Liver (tissue), 9 donors: ENCODE measurements around the gene ZFP36L1. TPM values are rescaled to one million over a fixed set of nuclear protein-coding genes. Genes with fewer than 3 reads are reported as not detected.

ENCODE experiments used
- DNase-seq: peaks from one replicate; pipeline ENCODE4 v3.0.0-alpha.2; 2017; ENCODE audit warnings: low spot score
- H3K27ac ChIP-seq, 2 donors: one replicate each; pipeline ENCODE4 v1.7.0; 2013; ENCODE audit warnings: inconsistent platforms in 2 of 2, low read length in 2 of 2, control low read depth in 1 of 2, low read depth in 1 of 2, mild to moderate bottlenecking in 1 of 2
- H3K27me3 ChIP-seq, 4 donors: one replicate each; pipeline versions ENCODE4 v1.6.1 to v1.7.0; 2013; ENCODE audit warnings: low read length in 3 of 4, inconsistent platforms in 1 of 4, mild to moderate bottlenecking in 1 of 4, moderate library complexity in 1 of 4; ENCODE audit not compliant: control insufficient read depth in 4 of 4, insufficient read depth in 4 of 4
- H3K36me3 ChIP-seq, 4 donors: one replicate each; pipeline versions ENCODE4 v1.6.1 to v1.7.0; 2013; ENCODE audit warnings: low read length in 3 of 4, mild to moderate bottlenecking in 3 of 4, low read depth in 1 of 4, moderate library complexity in 1 of 4; ENCODE audit not compliant: control insufficient read depth in 4 of 4, insufficient read depth in 3 of 4
- H3K4me1 ChIP-seq, 4 donors: one replicate each; pipeline versions ENCODE4 v1.6.1 to v1.7.0; 2013; ENCODE audit warnings: low read length in 3 of 4, mild to moderate bottlenecking in 3 of 4, moderate library complexity in 1 of 4; ENCODE audit not compliant: control insufficient read depth in 4 of 4, insufficient read depth in 4 of 4
- H3K4me3 ChIP-seq, 3 donors: one replicate each; pipeline versions ENCODE4 v1.6.1 to v1.7.0; 2013; ENCODE audit warnings: low read length in 3 of 3, control low read depth in 1 of 3, low read depth in 1 of 3, mild to moderate bottlenecking in 1 of 3
- H3K9ac ChIP-seq, 2 donors: one replicate each; pipeline ENCODE4 v1.7.0; 2013; ENCODE audit warnings: low read length in 2 of 2, mild to moderate bottlenecking in 2 of 2, moderate library complexity in 2 of 2, control low read depth in 1 of 2, low read depth in 1 of 2
- H3K9me3 ChIP-seq, 4 donors: one replicate each; pipeline versions ENCODE4 v1.6.1 to v1.7.0; 2013; ENCODE audit warnings: low read length in 3 of 4; ENCODE audit not compliant: control insufficient read depth in 4 of 4
- ATF3 ChIP-seq: IDR thresholded peaks from 2 replicates; pipeline ENCODE4 v1.6.1; 2016; ENCODE audit warnings: antibody characterized with exemption
- CTCF ChIP-seq: fragments of 150-350 bp; IDR thresholded peaks from 2 replicates; pipeline ENCODE4 v1.5.1; 2017; ENCODE audit warnings: improper control_type of control experiment, low read depth, low read length; ENCODE audit not compliant: missing input control
- EGR1 ChIP-seq, 2 donors: IDR thresholded peaks; 2 replicates each; pipeline ENCODE4 v1.6.1; 2016 to 2018; ENCODE audit warnings: antibody characterized with exemption in 2 of 2, low read depth in 2 of 2
- FOXA1 ChIP-seq: IDR thresholded peaks from 2 replicates; pipeline ENCODE4 v1.6.1; 2016; ENCODE audit warnings: antibody characterized with exemption
- FOXA2 ChIP-seq: IDR thresholded peaks from 2 replicates; pipeline ENCODE4 v1.6.1; 2016; ENCODE audit warnings: antibody characterized with exemption
- GABPA ChIP-seq, 2 donors: IDR thresholded peaks in 1 of 2; conservative IDR thresholded peaks in 1 of 2; 2 replicates each; pipeline ENCODE4 v1.6.1; 2016; ENCODE audit warnings: antibody characterized with exemption in 2 of 2, mild to moderate bottlenecking in 1 of 2, moderate library complexity in 1 of 2
- HNF4A ChIP-seq, 2 donors: conservative IDR thresholded peaks; 2 replicates each; pipeline ENCODE4 v1.6.1; 2016; ENCODE audit warnings: antibody characterized with exemption in 2 of 2, mild to moderate bottlenecking in 2 of 2
- HNF4G ChIP-seq: IDR thresholded peaks from 2 replicates; pipeline ENCODE4 v1.6.1; 2016; ENCODE audit warnings: antibody characterized with exemption
- JUND ChIP-seq, 2 donors: IDR thresholded peaks; 2 replicates each; pipeline ENCODE4 v1.6.1; 2016; ENCODE audit warnings: antibody characterized with exemption in 2 of 2
- MAX ChIP-seq: IDR thresholded peaks from 2 replicates; pipeline ENCODE4 v1.6.1; 2016; ENCODE audit warnings: antibody characterized with exemption
- RAD21 ChIP-seq, 2 donors: IDR thresholded peaks; 2 replicates each; pipeline ENCODE4 v1.6.1; 2016; ENCODE audit warnings: antibody characterized with exemption in 2 of 2, mild to moderate bottlenecking in 2 of 2
- REST ChIP-seq: IDR thresholded peaks from 2 replicates; pipeline ENCODE4 v1.6.1; 2016; ENCODE audit warnings: antibody characterized with exemption, mild to moderate bottlenecking
- RXRA ChIP-seq, 2 donors: IDR thresholded peaks; 2 replicates each; pipeline ENCODE4 v1.6.1; 2017 to 2018; ENCODE audit warnings: antibody characterized with exemption in 2 of 2, mild to moderate bottlenecking in 1 of 2
- SP1 ChIP-seq: IDR thresholded peaks from 2 replicates; pipeline ENCODE4 v1.6.1; 2018; ENCODE audit warnings: antibody characterized with exemption, mild to moderate bottlenecking
- TAF1 ChIP-seq: conservative IDR thresholded peaks from 2 replicates; pipeline ENCODE4 v1.6.1; 2016; ENCODE audit warnings: antibody characterized with exemption, mild to moderate bottlenecking
- WGBS: extraction: QIAGEN DNeasy Blood & Tissue Kit; methylation state at CpG from one replicate; pipeline ENCODE4 v1.1.7; 2013; 5-methylcytosine and 5-hydroxymethylcytosine counted together
- polyA plus RNA-seq, 2 donors: library from polyadenylated mRNA; stranded (reverse) in 1 of 2; unstranded in 1 of 2; fragments of 200-250 nt in 1 of 2; fragments of >200 nt in 1 of 2; fragmentation: Nextera tagmentation in 1 of 2; extraction: Ambion mirVana in 1 of 2; gene quantifications; one replicate each; pipeline versions ENCODE4 v1.2.1 to v1.2.3, GENCODE V29; 2013 to 2015
- total RNA-seq, 2 donors: library from RNA; depleted of rRNA; stranded (reverse); fragments of >200 nt; gene quantifications; one replicate each; pipeline ENCODE4 v1.2.3, GENCODE V29; 2014
- donor health status: healthy.
- donor health status: healthy.
- donor health status: healthy.
- donor health status: healthy.
- donor health status: healthy.

ZFP36L1 gene
- total and polyA plus RNA-seq, 4 donors, result 25.0 to 170 (median 69.5) TPM

- TF ChIP-seq TAF1, result no peak
- no peak for TF ChIP-seq RXRA (IDR thresholded peaks at IDR 0.05)
- no peak for TF ChIP-seq ATF3
- no peak for TF ChIP-seq CTCF
- no peak for TF ChIP-seq EGR1 (IDR thresholded peaks at IDR 0.05; ENCODE audit: low read depth in 2 of 2)
- no peak overlapping the region for H3K27ac ChIP-seq
- no peak overlapping the region for H3K4me3 ChIP-seq
- no peak for DNase-seq
- H3K36me3 ChIP-seq, result no peaks in the 10 kb centered on the region
- no peaks in the 10 kb centered on the region for H3K9me3 ChIP-seq
- H3K9ac ChIP-seq, result no peak overlapping the region
- H3K27me3 ChIP-seq, result no peaks in the 10 kb centered on the region
- peaks cover 4 to 5% (median 4%) of the 10 kb centered on the region in 4 donors for H3K4me1 ChIP-seq
These were observed 8.8 kb upstream of the ZFP36L1 start for GRCh38 chr14:68801631-68802030.

- DNase-seq, result no peak
- Histone ChIP-seq H3K4me1 (peaks cover 0 to 6% (median 2%) of the 10 kb centered on the region in 4 donors), H3K27ac (no peak overlapping the region), H3K36me3 (no peaks in the 10 kb centered on the region), H3K9ac (no peak overlapping the region), H3K4me3 (no peak overlapping the region), H3K27me3 (no peaks in the 10 kb centered on the region), H3K9me3 (no peaks in the 10 kb centered on the region)
- TF ChIP-seq HNF4G (no peak), RXRA (IDR thresholded peaks at IDR 0.05) (no peak), FOXA1 (no peak), ATF3 (no peak), MAX (no peak), RAD21 (IDR thresholded peaks at IDR 0.05) (no peak), JUND (IDR thresholded peaks at IDR 0.05) (no peak), EGR1 (IDR thresholded peaks at IDR 0.05; ENCODE audit: low read depth in 2 of 2) (no peak)
These were observed 8.1 kb upstream of the ZFP36L1 start for GRCh38 chr14:68800953-68801352.

- Histone ChIP-seq H3K9me3 (no peaks in the 10 kb centered on the region), H3K27me3 (no peaks in the 10 kb centered on the region), H3K4me3 (no peak overlapping the region), H3K27ac (no peak overlapping the region), H3K9ac (no peak overlapping the region), H3K36me3 (no peaks in the 10 kb centered on the region), H3K4me1 (peaks cover 0 to 6% (median 2%) of the 10 kb centered on the region in 4 donors)
- WGBS, result 84% methylated on average over 2 of the region's 2 CpGs
- TF ChIP-seq RXRA (IDR thresholded peaks at IDR 0.05), result no peak
- TF ChIP-seq MAX, result no peak
- TF ChIP-seq HNF4G, result no peak
- TF ChIP-seq TAF1, result no peak
- TF ChIP-seq FOXA1, result no peak
- TF ChIP-seq CTCF, result no peak
- TF ChIP-seq EGR1 (IDR thresholded peaks at IDR 0.05; ENCODE audit: low read depth in 2 of 2), result no peak
- no peak for TF ChIP-seq SP1
- no peak for TF ChIP-seq FOXA2
- no peak for TF ChIP-seq GABPA (IDR thresholded peaks at IDR 0.05 in 1 of 2, conservative IDR thresholded peaks at IDR 0.05 in 1 of 2)
- TF ChIP-seq RAD21 (IDR thresholded peaks at IDR 0.05), result no peak
- TF ChIP-seq REST, result no peak
- TF ChIP-seq HNF4A (conservative IDR thresholded peaks at IDR 0.05), result no peak
- TF ChIP-seq ATF3, result no peak
- no peak for DNase-seq
These were observed 7.5 kb upstream of the ZFP36L1 start for GRCh38 chr14:68800390-68800789.
